NCI-H1436 (cell line): ENCODE results near the gene CORO2B.
"Not testable (repeated sequence)": the region's sequence is repeated elsewhere in the genome, so short reads cannot be mapped to it uniquely, and the experiment has no call there.

Experiments
- DNase-seq: peaks from one replicate; lab custom pipeline; 2025; lab: John Stamatoyannopoulos, UW

CORO2B gene

GRCh38 chr15:68590721-68591389, 12.1 kb downstream of the CORO2B start:
- DNase-seq: no peak

DNA sequence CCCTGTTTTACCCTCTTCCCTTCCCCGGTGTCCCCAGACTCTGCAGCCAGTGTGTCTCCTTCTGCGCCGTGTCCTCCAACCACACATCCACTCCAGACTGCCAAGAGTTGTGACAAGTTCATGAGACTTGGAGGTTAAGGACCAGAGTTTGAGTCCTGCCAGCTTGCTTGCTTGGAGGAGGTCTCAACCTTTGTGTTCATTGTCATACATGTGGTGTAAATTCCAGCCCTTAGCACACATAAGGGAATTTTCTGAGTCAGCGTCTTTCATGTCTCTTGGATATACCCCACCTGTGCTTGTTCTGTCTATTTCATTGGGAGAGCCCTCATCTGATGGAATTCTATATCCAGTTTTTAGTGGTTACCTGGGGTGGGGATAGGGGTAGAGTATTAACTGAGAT, 13.3 kb downstream of the CORO2B start:
- DNase-seq: no peak

DNA sequence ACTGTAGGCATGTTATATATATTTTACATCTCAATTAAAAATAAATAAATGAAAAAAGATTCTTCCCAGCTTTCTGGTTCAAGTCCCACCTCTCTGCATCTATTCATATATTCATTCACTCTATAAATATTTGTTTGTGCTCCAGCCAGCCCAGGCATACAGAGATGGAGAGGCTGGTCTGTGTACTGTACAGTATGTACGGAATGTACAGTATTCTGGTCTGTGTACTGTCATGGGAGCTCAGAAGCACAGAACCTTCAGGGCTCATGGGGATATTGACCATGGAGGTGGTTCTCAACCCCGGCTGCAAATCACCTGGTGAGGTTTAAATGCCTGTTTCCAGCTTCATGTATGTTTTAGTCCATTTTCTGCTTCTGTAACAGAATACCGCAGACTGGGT, 13.8 kb downstream of the CORO2B start:
- no peak for DNase-seq

- no peak for DNase-seq
These were observed 14.5 kb downstream of the CORO2B start for GRCh38 chr15:68593341-68593740.

- no peak for DNase-seq
These were observed 15.2 kb downstream of the CORO2B start for GRCh38 chr15:68593828-68594532.

DNA sequence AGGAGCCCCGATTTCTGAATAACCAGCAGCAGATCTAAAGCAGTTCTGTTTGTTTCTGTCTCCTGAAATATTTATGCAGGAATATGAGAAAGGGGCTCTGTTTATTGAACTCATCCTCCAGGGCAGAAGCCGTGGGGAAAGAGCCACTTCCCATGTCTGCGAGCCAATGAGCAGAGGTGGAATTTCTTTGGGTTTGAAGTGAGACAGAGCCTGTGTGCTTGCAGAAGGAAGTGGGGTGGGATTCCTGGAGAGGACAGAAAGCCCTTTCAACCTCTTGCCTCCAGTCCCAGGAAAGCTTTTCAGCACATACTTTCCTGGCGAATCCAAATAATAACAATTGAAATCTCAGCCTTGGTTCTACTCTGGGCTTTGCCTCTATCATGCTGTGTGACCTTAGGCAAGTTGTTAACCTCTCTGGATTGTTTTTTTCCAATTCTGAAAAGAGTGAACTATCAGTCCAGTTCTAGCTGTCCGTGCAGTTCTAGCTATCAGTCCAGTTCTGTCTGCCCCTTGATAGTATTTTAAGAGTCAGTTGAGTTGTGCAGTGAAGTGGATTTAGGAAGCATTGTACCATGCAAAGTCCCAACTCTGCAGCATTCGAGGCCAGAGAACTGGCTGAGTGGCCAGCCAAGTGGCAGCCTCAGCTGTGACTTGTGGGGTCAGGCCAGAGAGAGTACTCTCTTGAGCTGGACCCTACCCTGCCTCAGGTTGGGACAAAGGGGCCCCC, 15.9 kb downstream of the CORO2B start:
- no peak for DNase-seq

GRCh38 chr15:68595260-68595564, 16.4 kb downstream of the CORO2B start:
- no peak for DNase-seq

DNA sequence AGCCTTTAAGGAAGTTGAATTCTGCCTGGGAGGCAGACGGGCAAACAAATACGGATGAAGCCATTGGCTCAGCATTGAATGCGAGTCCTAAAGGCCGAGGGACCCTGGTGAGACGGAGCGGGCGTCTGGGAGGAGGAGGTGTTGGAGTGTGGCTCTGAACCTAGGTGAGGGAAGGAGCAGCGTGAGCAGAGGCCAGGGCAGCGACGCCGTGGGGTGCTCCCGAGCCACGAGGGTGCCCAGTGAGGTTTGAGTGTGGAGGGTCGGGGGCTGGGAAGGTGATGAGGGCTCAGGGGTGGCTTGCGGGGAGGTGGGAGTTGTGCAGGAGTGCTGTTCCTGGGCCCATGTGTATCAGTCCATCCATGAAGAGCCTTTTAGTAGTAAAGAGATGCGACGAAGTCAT, 17.0 kb downstream of the CORO2B start:
- DNase-seq: no peak

- DNase-seq: no peak
These were observed 17.9 kb downstream of the CORO2B start for GRCh38 chr15:68596691-68597090.

DNA sequence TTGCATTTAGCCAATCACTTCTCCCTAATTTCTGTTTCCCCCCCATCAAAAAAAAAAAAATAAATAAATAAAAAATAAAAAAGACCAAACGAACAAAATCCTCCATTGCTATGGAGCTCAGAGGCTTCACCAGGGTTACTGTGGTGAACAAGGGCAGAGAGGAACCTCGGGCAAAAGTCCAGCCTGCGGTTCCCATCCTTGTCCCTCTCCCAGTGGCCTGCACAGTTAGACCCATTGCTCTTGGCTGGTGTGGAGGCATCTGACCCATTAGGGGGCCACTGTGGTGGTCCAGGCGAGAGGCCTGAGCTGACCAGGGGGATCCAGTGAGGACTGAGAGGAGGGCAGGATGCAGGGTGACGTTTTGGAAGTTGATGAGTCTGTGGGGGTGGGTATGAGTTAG, 18.8 kb downstream of the CORO2B start:
- DNase-seq: no peak

DNA sequence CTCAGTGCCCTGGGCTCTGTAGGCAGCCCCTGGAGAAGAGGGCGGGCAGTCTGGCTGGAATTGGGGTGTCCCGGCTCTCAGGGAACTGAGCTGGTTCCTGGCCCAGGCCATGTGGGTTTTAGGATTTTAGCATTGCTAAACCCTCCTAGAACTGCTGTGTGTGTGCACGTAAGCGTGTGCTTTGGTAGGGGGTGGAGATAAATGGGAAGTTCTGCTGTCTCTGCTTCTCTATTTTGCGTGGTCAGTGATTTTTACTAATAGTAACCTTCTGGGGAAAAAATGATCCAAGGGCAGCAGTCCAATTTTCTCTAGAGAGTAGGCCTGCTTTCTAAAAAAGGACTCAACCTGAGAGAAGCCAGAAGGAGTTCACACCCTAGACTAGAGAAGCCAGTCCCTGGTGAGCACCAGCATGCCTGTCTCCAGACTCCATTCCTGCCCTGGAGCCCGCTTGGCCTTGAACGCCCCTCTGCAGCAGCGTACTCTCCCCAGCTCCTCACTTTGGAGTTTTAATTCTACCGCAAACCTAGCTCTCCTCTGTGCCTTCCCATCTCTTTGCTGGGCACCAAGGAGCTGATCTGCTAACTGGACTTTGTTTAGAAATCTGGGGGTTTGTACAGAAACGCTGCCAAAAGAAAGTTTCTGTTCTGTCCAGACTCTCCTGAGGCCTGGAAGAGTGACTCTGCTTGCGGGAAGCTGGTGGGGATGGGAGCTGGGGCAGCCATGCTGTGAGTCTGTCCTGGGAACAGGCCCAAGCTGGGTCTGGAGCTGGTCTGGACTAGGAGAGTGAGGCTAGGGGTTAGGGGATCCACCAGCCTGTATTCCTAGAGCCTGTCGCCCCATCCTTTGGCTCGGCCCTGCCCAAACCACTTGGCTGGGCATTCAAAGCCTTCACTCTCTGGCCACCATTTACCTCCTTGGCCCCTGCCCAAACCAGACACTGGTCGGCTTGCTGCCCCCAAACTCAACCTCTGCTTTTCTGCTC, 19.7 kb downstream of the CORO2B start:
- DNase-seq: no peak

DNA sequence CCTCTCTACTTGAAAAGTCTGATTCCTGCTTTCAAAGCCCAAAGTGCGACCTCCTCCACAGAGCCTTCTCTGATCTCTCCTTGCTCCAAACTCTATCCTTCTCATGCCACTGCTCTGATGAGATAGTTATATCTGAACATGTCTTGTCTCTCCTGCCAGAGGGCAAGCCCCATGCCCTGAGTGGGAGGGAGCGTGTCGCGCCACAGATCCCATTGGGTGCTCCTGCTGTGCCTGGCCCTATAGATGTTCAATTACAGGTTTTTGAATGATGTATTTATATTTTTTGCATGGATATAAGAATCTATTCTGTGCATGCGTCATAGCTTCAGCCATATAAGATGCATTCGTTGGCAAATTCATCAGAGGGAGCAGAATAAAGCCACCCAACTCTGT, 20.4 kb downstream of the CORO2B start:
- DNase-seq: no peak

DNA sequence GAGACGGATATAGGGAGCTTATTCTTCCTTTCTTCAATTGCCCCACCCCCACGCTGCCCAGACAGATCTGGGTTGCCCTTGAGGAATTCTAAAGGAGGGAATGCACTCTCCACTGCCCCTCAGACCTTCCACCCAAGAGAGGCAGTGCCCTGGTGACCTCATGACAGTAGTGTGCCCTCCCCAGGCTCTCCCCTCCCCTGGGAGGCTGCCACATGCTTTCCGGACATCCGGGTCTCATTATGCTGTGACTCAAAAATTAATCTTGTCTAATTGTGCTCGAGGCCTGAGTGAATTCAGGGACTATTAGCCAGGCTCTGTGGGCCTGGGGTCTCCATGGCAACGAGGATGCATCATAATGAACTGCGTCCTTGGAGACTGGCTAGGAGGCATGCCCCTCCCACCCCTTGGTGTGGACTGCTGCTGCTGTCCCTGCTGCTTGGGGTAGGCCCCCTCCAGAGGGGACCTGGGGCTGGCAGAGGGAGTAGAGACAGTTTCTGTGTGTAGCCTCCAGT, 20.8 kb downstream of the CORO2B start:
- peak; percentile 94 for DNase-seq

DNA sequence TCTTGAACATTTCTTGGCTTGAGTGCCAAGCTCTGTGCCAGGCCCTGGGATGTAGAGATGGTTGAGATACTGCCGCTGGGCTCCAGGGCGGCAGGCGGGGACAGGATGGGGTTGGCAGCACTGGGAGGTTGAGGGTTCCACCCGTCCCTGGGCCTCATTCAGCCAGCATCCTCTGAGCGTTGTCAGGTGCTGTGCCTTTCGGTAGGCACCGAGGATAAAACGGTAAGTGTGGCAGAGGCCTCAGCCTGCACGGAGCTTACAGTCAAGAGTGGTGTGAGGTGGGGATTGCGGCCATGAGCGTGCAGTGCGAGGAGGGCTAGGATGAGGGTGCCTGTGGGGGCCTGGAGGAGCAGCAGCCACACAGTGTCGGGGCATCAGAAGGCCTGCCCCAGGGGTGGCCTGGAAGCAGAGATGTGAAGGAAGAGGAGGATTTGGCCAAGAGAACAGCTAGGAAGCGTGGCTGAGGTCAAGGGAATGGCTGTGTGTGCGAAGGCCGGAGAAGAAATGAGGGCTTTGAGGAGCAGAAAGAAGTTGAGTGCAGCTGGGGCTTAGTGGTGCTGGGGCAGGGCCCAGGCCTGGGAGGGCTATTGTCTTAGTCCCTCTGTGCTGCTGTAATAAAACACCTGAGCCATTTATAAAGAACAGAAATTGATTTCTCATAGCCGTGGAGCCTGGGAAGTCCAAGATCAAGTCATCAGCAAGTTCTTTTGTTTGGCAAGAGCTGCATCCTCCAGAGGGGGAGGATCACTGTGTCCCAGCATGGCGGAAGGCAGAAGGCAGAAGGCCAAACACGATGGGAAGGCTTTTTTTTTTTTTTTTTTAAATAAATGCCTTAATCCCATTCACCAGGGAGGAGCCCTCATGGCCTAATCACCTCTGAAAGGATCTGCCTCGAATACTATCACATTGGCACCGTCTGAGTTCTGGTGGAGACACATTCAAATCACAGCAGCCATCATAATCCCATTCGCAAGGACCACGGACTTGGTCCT, 22.7 kb downstream of the CORO2B start:
- no peak for DNase-seq

DNA sequence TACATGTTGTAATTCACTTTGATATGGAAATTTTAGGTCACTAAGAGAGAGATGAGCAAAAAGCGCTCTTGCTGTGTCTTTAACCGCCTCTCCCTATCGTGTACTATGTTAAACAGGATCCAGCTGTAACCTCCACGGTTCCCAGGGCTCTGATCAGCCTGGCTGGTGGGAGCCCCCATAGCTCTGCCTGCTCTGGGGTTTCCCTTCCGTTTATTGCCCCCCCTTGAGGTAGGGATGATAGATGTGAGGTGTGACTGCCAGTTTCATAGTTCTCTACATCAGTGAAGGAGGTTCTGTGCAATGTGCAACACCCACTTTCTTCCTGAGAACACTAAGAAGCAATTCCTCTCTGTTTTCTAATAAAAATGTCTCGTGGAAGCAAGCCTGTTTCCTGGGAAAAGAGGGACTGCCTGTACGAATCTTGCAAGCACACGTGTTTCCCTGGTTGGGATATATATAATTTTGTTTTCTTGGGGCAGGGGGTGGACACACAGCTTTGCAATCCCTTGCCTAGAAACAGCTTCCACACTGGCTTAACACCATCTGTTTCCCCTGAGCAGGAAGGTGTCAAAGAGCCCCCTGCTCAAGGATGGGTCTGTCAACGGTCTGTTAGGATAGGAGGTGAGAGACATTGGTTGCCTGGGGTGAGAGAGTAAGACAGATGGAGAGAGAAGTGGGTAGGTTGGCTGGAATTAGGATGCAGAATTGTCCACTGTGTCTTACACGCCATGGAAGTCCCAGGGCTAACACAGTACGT, 23.8 kb downstream of the CORO2B start:
- DNase-seq: no peak

DNA sequence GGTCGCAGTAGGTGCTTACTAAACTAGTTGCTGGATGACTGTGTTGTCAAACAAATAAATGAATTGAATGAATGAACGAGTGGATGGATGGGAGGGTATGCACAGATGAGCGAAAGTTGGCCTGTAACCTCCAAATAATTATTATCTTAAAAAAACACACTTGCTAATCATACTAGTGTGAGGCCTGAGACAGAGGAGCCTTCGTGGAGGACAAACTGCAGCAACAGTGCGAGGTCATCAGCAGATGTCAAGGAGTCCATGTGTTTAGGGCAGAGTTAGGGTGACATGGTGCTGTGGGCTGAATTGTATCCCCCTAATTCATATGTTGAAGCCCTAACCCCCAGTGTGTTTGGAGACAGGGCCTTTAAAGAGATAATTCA, 24.4 kb downstream of the CORO2B start:
- DNase-seq: no peak

DNA sequence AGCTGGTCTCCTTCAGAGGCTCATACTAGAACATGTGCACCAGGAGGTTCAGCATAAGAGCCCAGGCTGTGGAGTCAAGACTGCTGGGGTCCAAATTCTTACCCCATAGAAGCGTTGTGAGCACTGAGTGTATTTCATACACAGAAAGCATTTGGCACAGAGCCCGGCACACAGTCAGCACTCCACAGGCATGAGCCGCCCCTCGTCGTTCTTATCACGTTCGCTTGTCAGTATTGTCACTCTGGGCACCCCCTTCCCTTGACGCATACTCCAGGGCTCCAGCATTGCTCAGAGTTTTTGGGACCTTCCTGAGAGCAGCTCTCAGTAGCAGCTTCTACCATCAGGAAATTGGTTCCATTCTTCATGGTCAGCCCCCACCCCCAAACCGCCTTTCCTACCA, 25.2 kb downstream of the CORO2B start:
- no peak for DNase-seq

DNA sequence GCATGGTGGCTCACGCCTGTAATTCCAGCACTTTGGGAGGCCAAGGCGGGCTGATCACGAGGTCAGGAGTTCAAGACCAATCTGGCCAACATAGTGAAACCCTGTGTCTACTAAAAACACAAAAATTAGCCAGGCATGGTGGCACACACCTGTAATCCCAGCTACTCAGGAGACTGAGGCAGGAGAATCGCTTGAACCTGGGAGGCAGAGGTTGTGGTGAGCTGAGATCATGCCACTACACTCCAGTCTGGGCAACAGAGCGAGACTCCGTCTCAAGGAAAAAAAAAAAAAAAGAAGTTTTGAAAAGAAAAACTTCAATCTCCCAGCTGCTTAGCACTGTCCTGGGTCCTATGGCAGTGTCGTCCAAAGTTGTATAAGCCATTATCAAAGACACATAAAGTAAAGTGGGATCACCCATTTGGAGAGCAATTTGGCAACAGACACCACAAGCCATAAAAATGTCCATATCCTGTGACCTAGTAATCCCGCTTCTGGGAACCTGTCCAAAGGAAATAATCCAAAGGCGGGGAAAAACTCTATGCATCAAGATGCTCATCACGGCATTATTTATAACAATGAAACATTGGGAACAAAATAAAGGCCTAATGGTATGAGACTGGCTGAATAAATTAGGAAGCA, 26.2 kb downstream of the CORO2B start:
- DNase-seq: not testable (repeated sequence)

DNA sequence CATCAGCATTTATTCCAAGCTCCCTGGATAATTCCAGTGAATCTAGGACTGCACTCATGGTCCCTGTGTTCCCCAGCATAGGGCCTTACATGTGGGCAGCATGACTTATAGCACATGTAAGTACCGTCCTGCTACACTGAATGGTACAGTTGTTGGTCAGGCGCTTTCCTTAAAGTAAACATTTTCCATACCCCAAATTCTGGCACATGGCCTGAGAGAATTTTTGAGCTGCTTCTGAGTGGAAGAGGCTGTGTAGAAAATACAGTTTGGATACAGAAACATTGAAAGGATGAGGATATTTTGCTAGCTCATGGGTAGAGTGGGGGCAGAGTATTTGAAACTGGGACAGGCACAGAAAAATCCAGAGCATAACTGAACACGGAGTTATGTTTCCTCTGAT, 27.6 kb downstream of the CORO2B start:
- DNase-seq: no peak
